ENCODE data around the gene BRIX1. TPM values are rescaled to one million over a fixed set of nuclear protein-coding genes. Genes with fewer than 3 reads are reported as not detected.
"Not testable (repeated sequence)": the region's sequence is repeated elsewhere in the genome, so short reads cannot be mapped to it uniquely, and the experiment has no call there.

Gene BRIX1
- total RNA-seq, 2 donors from 2014 or later = 20.6 to 24.4 TPM

DNA sequence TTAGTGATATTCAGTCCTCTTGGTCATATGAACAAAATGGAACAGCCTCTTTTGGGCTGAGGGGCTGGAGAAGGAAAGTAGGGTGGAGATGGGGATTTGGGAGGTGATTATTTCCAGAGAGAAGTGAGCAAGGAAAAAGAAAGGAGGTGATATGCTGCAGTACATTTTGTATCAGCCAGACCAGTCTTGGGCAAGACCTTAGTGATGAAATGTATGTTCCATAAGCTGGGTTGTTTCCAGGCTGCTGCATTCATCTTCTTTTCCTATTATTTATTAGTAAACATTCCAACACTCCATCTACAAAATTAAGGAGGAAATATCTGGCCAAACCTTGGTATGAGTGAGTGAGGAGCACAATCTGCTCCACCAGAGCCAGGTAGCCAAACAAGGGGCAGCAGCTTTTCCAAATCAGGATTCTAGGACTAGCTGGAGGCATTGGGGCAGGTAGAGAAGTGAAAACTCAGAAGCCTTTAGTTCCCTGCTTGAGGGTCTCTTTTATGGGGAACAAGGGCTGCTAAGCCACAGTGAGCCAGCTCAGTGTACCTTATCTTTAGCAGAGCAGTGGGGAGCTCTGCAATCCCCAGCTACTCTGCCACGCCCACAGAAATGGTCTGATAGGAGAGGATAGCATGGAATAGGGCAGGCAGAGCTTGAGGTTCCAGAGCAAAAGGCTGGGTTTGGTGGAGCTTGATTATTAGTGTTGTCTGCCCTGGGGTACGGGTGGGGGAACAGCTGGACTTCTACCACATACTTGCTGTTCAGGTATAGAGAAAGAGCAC is 19.7 kb upstream of the BRIX1 start:
- no peaks in the 10 kb centered on the region for H3K36me3 Mint-ChIP-seq (ENCODE audit: low read depth)
- H3K9me3 ChIP-seq (ENCODE audit: control insufficient read depth, low read length, poor library complexity, severe bottlenecking) = no peaks in the 10 kb centered on the region
- H3K27me3 Mint-ChIP-seq = no peaks in the 10 kb centered on the region
- ATAC-seq (no peak), DNase-seq (no peak)
- no peak overlapping the region for H3K27ac Mint-ChIP-seq
- peaks cover 5% of the 10 kb centered on the region for H3K4me1 Mint-ChIP-seq
- no peak overlapping the region for H3K4me3 Mint-ChIP-seq

- no peaks in the 10 kb centered on the region for H3K27me3 Mint-ChIP-seq
- no peak overlapping the region for H3K27ac Mint-ChIP-seq
- DNase-seq (no peak), ATAC-seq (no peak)
- no peaks in the 10 kb centered on the region for H3K36me3 Mint-ChIP-seq (ENCODE audit: low read depth)
- H3K4me3 Mint-ChIP-seq = no peak overlapping the region
- H3K4me1 Mint-ChIP-seq = peaks cover 2% of the 10 kb centered on the region
- no peaks in the 10 kb centered on the region for H3K9me3 ChIP-seq (ENCODE audit: control insufficient read depth, low read length, poor library complexity, severe bottlenecking)
Observed at GRCh38 chr5:34897646-34898045, 17.9 kb upstream of the BRIX1 start.

DNA sequence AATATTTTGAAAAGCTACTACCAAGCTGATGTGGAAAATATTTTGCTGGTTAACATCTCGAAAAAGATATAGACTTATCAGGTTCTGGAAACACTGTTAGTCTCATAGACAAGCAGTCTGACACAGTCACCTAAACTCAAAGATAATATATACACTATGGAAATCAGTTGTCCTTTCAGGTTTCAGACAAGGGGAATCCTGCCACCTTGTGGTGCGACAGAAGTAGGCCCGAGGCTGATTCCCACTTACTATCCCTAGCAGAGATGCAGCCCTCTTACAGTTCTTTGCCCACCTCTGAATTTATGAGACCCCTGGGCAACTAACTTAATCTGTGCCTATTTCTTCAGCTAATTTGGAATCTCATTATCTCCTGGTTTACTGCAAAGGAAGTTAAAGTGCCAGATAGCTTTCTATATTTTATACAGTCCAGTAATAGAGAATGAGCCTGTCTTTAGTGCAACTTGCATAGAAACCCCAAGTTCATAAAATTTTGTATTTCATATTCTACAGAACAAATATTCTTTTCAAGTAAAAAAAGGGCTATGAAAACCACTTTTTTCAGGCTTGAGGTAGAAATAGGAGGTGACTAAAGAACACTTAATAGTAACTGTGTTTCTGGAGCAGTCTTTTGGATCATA is 17.1 kb upstream of the BRIX1 start:
- DNase-seq = peak; percentile 16 to 44 (median 29)
- H3K4me3 Mint-ChIP-seq = no peak overlapping the region
- ATAC-seq = peak; percentile 77
- no peaks in the 10 kb centered on the region for H3K36me3 Mint-ChIP-seq (ENCODE audit: low read depth)
- no peaks in the 10 kb centered on the region for H3K27me3 Mint-ChIP-seq
- no peaks in the 10 kb centered on the region for H3K4me1 Mint-ChIP-seq
- H3K9me3 ChIP-seq (ENCODE audit: control insufficient read depth, low read length, poor library complexity, severe bottlenecking) = no peaks in the 10 kb centered on the region
- H3K27ac Mint-ChIP-seq = no peak overlapping the region

DNA sequence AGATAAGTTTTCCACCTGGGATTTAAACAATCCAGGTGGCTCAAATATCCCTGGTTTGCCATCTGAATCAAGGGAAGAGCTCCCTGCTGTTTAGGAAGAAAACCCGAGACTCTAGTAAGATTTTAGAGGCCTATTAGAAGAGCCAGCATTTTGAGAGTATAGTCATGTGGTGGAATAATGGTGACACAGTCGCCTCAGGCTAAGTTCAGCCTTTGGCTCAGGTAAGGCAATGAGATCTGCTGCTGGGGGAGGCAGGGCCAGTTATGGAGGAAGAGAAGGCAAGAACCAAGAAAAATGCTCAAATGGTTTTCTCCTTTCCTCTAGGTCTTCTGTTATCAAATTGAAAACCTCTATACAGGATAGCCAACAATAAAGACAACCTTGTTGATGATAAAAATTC is 16.4 kb upstream of the BRIX1 start:
- H3K4me1 Mint-ChIP-seq = no peaks in the 10 kb centered on the region
- no peaks in the 10 kb centered on the region for H3K9me3 ChIP-seq (ENCODE audit: control insufficient read depth, low read length, poor library complexity, severe bottlenecking)
- no peak overlapping the region for H3K4me3 Mint-ChIP-seq
- H3K27ac Mint-ChIP-seq = no peak overlapping the region
- DNase-seq (no peak), ATAC-seq (no peak)
- no peaks in the 10 kb centered on the region for H3K27me3 Mint-ChIP-seq
- H3K36me3 Mint-ChIP-seq (ENCODE audit: low read depth) = no peaks in the 10 kb centered on the region

- no peak for DNase-seq
- no peaks in the 10 kb centered on the region for H3K4me1 Mint-ChIP-seq
- no peaks in the 10 kb centered on the region for H3K36me3 Mint-ChIP-seq (ENCODE audit: low read depth)
- no peak overlapping the region for H3K4me3 Mint-ChIP-seq
- H3K27ac Mint-ChIP-seq = no peak overlapping the region
- ATAC-seq = no peak
- no peaks in the 10 kb centered on the region for H3K27me3 Mint-ChIP-seq
- H3K9me3 ChIP-seq (ENCODE audit: control insufficient read depth, low read length, poor library complexity, severe bottlenecking) = no peaks in the 10 kb centered on the region
Observed at GRCh38 chr5:34900652-34901051, 14.9 kb upstream of the BRIX1 start.

GRCh38 chr5:34903260-34903659 is 12.3 kb upstream of the BRIX1 start:
- ATAC-seq (no peak), DNase-seq (no peak)
- Mint-ChIP-seq H3K36me3 (ENCODE audit: low read depth) (no peaks in the 10 kb centered on the region), H3K27me3 (no peaks in the 10 kb centered on the region), H3K4me3 (no peak overlapping the region), H3K27ac (no peak overlapping the region), H3K4me1 (no peaks in the 10 kb centered on the region)
- H3K9me3 ChIP-seq (ENCODE audit: control insufficient read depth, low read length, poor library complexity, severe bottlenecking) = no peaks in the 10 kb centered on the region

- DNase-seq (no peak), ATAC-seq (no peak)
- no peaks in the 10 kb centered on the region for H3K27me3 Mint-ChIP-seq
- H3K9me3 ChIP-seq (ENCODE audit: control insufficient read depth, low read length, poor library complexity, severe bottlenecking) = no peaks in the 10 kb centered on the region
- no peak overlapping the region for H3K4me3 Mint-ChIP-seq
- peak overlapping the region; percentile 14 for H3K27ac Mint-ChIP-seq
- H3K4me1 Mint-ChIP-seq = peaks cover 2% of the 10 kb centered on the region
- H3K36me3 Mint-ChIP-seq (ENCODE audit: low read depth) = peaks cover 3% of the 10 kb centered on the region
Observed at GRCh38 chr5:34905564-34905963, 9.9 kb upstream of the BRIX1 start.

DNA sequence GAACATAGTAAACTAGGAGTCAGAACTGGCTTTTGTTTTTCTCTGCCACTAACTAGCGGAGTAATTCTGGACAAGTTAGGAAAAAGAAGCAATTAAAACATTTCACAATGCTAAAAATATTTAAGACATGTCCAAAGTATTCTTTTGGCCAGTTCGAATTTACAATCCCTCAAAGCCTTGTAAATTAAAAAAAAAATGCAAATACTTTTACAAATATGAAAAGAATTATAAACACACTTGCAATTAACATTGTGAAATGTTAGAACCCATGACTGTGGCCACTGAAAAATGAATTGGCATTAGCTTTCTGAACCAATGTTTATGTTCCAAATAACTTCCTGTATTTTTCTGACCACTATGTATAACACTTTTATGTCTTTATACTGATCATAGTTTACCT is 2.4 kb upstream of the BRIX1 start:
- no peak for ATAC-seq
- H3K36me3 Mint-ChIP-seq (ENCODE audit: low read depth) = peaks cover 5% of the 10 kb centered on the region
- no peaks in the 10 kb centered on the region for H3K27me3 Mint-ChIP-seq
- DNase-seq = no peak
- no peaks in the 10 kb centered on the region for H3K9me3 ChIP-seq (ENCODE audit: control insufficient read depth, low read length, poor library complexity, severe bottlenecking)
- peaks cover 35% of the 10 kb centered on the region for H3K4me1 Mint-ChIP-seq
- H3K4me3 Mint-ChIP-seq = no peak overlapping the region
- H3K27ac Mint-ChIP-seq = no peak overlapping the region

- no peak for DNase-seq
- ATAC-seq = no peak
- H3K9me3 ChIP-seq (ENCODE audit: control insufficient read depth, low read length, poor library complexity, severe bottlenecking) = no peaks in the 10 kb centered on the region
- H3K27me3 Mint-ChIP-seq = no peaks in the 10 kb centered on the region
- H3K4me3 Mint-ChIP-seq = no peak overlapping the region
- peaks cover 2% of the 10 kb centered on the region for H3K36me3 Mint-ChIP-seq (ENCODE audit: low read depth)
- H3K4me1 Mint-ChIP-seq = peaks cover 35% of the 10 kb centered on the region
- no peak overlapping the region for H3K27ac Mint-ChIP-seq
Observed at GRCh38 chr5:34914671-34915138, 806 bp upstream of the BRIX1 start.

DNA sequence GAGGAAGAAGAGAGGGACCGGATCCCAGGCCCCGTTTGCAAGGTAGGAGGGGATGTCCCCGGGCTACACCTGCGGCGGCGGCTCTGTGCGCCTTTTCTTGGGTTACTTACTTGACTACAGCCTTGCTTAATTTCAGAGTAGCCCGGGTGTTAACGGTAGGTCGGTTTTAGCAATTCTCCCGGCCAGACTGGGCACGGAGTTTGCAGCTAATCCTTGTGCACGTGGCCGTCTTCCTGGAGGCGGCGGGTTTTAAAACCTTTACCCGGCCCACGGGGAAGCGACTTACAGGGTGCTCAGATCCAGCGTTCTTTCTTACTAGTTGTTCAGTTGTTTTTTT is 313 bp downstream of the BRIX1 start:
- Mint-ChIP-seq H3K27me3 (no peaks in the 10 kb centered on the region), H3K36me3 (ENCODE audit: low read depth) (peaks cover 4% of the 10 kb centered on the region), H3K4me1 (peaks cover 33% of the 10 kb centered on the region), H3K27ac (no peak overlapping the region), H3K4me3 (no peak overlapping the region)
- ATAC-seq = no peak
- DNase-seq = no peak
- no peaks in the 10 kb centered on the region for H3K9me3 ChIP-seq (ENCODE audit: control insufficient read depth, low read length, poor library complexity, severe bottlenecking)

DNA sequence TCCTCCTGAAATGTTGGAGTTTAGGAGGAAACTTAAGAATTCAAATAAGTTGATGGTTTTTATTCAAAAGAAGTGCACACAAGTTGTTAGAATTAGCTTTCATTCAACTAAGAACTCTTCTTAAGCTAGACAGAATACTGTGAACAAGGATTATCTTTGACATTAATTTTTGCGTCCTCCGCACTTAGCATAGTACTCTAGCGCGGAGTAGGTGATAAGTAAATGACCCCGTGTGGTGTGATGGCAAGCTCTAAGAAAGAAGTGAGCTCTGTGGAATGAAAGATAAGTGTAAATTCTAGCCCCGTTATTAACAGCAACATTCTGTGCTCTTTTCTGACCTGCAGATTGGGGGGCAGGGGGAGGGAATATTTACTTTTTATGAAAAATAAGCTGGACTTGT is 1.0 kb downstream of the BRIX1 start:
- no peak overlapping the region for H3K4me3 Mint-ChIP-seq
- peaks cover 4% of the 10 kb centered on the region for H3K36me3 Mint-ChIP-seq (ENCODE audit: low read depth)
- no peak overlapping the region for H3K27ac Mint-ChIP-seq
- no peaks in the 10 kb centered on the region for H3K9me3 ChIP-seq (ENCODE audit: control insufficient read depth, low read length, poor library complexity, severe bottlenecking)
- DNase-seq (no peak), ATAC-seq (no peak)
- H3K4me1 Mint-ChIP-seq = peaks cover 33% of the 10 kb centered on the region
- H3K27me3 Mint-ChIP-seq = no peaks in the 10 kb centered on the region

- DNase-seq (no peak), ATAC-seq (no peak)
- H3K27ac Mint-ChIP-seq = no peak overlapping the region
- H3K36me3 Mint-ChIP-seq (ENCODE audit: low read depth) = peaks cover 4% of the 10 kb centered on the region
- peaks cover 33% of the 10 kb centered on the region for H3K4me1 Mint-ChIP-seq
- H3K9me3 ChIP-seq (ENCODE audit: control insufficient read depth, low read length, poor library complexity, severe bottlenecking) = no peaks in the 10 kb centered on the region
- H3K4me3 Mint-ChIP-seq = no peak overlapping the region
- H3K27me3 Mint-ChIP-seq = no peaks in the 10 kb centered on the region
Observed at GRCh38 chr5:34918025-34918424, 2.5 kb downstream of the BRIX1 start.

- Mint-ChIP-seq H3K4me3 (no peak overlapping the region), H3K36me3 (ENCODE audit: low read depth) (peaks cover 6% of the 10 kb centered on the region), H3K27me3 (no peaks in the 10 kb centered on the region), H3K4me1 (peaks cover 29% of the 10 kb centered on the region), H3K27ac (peak overlapping the region; percentile 29)
- no peak for DNase-seq
- no peak for ATAC-seq
- H3K9me3 ChIP-seq (ENCODE audit: control insufficient read depth, low read length, poor library complexity, severe bottlenecking) = no peaks in the 10 kb centered on the region
Observed at GRCh38 chr5:34919077-34919476, 3.6 kb downstream of the BRIX1 start.

GRCh38 chr5:34923256-34923655 is 7.7 kb downstream of the BRIX1 start:
- not testable (repeated sequence) for H3K9me3 ChIP-seq (ENCODE audit: control insufficient read depth, low read length, poor library complexity, severe bottlenecking); ATAC-seq; H3K36me3 Mint-ChIP-seq (ENCODE audit: low read depth); H3K27me3 Mint-ChIP-seq; DNase-seq; H3K4me3 Mint-ChIP-seq; H3K4me1 Mint-ChIP-seq
- peak overlapping the region; percentile 57 for H3K27ac Mint-ChIP-seq
